ENCODE results near the gene CEBPZ.

CEBPZ gene

GRCh38 chr2:37180640-37181039, 50.8 kb downstream of the CEBPZ start:
- no peak for DNase-seq (ENCODE audit: low spot score)

DNA sequence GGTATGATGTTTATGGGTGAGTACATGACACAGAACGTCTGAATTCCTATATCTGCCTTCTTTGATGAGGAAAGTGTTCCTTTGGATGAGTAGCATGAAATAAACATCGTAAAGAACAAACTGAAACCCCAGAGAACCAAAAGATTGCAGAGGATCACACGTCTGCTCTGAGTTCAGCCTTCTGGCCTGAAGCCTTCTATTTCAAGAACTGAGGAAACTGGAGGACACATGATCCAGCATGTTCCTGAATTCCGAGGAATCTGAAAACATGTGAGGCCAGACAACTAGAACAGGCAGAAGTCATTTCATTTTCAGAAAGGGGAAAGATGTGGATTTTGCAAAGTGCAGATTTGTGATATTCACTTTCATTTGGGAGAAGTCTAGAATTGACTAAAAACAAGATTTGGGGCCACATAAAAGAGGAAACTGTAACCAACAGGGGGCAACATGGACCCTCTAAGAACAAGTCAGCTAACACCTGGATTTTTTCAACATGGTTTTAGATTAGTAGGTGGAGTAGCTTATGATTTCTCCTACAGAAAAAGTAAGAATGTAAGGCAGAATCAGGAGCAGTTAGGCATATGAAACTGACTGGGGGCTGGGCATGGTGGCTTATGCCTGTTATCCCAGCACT, 51.3 kb downstream of the CEBPZ start:
- no peak for DNase-seq (ENCODE audit: low spot score)

DNA sequence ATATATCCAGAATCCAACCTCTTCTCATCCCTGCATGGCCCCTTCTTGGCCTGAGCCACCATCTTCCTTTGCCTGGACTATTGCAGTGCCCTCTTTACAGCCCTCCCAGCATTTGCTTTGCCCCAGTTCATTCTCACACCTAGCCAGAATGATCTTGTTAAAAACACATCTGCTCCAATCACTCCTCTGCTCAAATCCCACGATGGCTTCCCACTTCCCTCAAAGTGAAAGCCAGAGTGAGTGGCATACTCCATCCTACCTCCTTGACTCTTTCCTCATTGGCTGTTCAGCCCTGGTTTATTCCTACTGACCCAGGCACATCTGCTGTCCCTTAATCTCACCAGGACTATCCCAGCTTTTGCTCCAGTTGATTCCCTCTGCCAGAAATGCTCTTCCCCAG, 57.7 kb downstream of the CEBPZ start:
- DNase-seq (ENCODE audit: low spot score) = no peak

DNA sequence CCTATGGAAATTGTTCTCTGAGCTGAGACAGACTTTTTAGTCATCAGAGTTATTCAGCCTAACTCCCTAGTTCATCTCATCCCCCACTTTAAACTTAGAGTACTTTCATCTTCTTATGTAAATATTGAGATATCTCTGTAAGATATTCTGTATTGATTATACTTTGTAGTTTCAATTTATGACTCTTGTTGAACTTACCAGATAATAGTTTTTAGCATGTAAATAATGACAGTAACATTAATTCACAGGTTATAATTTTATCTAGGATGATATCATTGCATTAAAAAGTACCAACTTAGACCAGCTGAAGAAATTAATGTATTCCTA, 59.8 kb downstream of the CEBPZ start:
- no peak for DNase-seq (ENCODE audit: low spot score)

- DNase-seq (ENCODE audit: low spot score) = peak; percentile 62
Measured at GRCh38 chr2:37168217-37168981, 63.0 kb downstream of the CEBPZ start.

DNA sequence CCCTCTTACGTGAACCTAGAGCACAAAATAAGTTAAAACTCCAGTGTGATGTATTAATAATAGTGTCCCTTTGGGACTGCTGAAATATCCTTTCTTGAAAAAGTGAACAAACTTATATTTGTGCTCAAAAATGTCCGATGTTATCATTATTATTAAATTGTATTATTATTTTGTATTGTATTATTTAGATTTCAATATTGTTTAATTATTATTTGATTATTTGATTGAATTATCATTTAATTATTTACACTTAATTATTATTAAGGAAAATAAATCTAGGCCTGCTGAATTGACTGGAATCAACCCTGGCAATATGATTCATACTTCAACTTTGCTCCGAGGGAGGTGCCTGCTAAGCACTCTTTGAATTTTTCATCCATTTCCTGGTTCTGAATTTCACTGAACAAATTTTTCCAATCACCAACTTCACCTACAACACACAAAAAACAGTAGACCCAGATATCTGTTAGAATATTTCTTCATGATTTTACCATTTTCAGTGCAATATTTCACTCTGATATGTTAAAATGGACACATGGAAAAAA, 63.7 kb downstream of the CEBPZ start:
- no peak for DNase-seq (ENCODE audit: low spot score)

GRCh38 chr2:37164757-37165156, 66.6 kb downstream of the CEBPZ start:
- DNase-seq (ENCODE audit: low spot score) = no peak

GRCh38 chr2:37156857-37157714, 74.3 kb downstream of the CEBPZ start, which contains the start of gene EIF2AK2:
Gene EIF2AK2 (minus strand): TSS chr2:37156980. CDS start chr2:37147806, 9,174 bp downstream.
- DNase-seq (ENCODE audit: low spot score) = peak; percentile 92

DNA sequence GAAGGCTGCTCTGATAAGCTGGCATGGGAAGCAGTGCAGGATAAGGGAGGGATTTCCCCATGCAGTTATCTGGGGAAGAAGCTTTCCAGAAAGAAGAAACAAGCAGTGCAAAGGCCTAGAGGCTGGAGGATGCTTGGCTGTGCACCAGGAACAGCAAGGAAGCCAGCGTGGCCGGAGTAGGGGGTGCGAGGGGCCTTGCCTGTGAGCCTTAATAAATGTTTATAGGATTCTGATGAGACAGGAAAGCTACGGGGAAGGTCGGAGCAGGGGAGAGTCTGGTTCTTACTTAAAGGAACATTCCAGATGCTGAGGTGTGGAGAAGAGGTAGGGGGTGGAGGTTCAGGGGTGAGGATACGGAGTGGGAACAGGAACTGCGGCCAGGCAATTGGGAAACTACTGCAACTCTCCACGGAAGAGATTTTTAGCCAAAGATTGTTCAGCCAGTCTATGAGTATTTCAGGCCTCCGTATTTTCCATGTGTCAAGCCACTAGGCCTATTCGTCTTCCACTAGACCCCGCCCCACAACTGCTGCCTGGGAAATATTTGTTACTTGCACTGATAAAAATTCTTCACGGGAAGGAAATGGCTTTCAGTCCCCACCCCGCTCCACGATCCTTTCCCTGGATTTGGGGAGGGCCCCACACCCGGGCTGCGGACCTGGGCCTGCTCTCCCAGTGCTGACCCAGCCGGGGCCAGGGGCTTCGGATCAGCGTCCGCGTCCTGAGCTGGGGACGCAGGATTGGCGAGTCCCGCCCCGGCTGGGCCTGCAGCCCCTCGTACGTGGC, 75.1 kb downstream of the CEBPZ start:
- DNase-seq (ENCODE audit: low spot score) = peak; percentile 57

GRCh38 chr2:37154785-37155184, 76.6 kb downstream of the CEBPZ start:
- DNase-seq (ENCODE audit: low spot score) = no peak

GRCh38 chr2:37153224-37153623, 78.2 kb downstream of the CEBPZ start:
- DNase-seq (ENCODE audit: low spot score) = no peak
